ENCODE measurements around the gene NLRP5.
"Not testable (repeated sequence)": the region's sequence is repeated elsewhere in the genome, so short reads cannot be mapped to it uniquely, and the experiment has no call there.

NLRP5 gene

GRCh38 chr19:56099638-56100539, 113.3 kb downstream of the NLRP5 start:
- DNase-seq: no peak

- DNase-seq: no peak
Measured at GRCh38 chr19:56101095-56101494, 114.5 kb downstream of the NLRP5 start.

GRCh38 chr19:56101746-56102535, 115.4 kb downstream of the NLRP5 start:
- no peak for DNase-seq

GRCh38 chr19:56103027-56103614, 116.5 kb downstream of the NLRP5 start:
- no peak for DNase-seq

GRCh38 chr19:56104423-56104822, 117.8 kb downstream of the NLRP5 start:
- no peak for DNase-seq

GRCh38 chr19:56105090-56105701, 118.6 kb downstream of the NLRP5 start:
- DNase-seq: peak; percentile 87

- not testable (repeated sequence) for DNase-seq
Measured at GRCh38 chr19:56105831-56106396, 119.3 kb downstream of the NLRP5 start.

- no peak for DNase-seq
Measured at GRCh38 chr19:56106397-56106849, 119.8 kb downstream of the NLRP5 start.

GRCh38 chr19:56106993-56107392, 120.4 kb downstream of the NLRP5 start:
- no peak for DNase-seq

GRCh38 chr19:56107626-56108351, 121.2 kb downstream of the NLRP5 start:
- no peak for DNase-seq

GRCh38 chr19:56108447-56109195, 122.0 kb downstream of the NLRP5 start:
- no peak for DNase-seq

- DNase-seq: no peak
Measured at GRCh38 chr19:56109226-56109625, 122.7 kb downstream of the NLRP5 start.

GRCh38 chr19:56110515-56111448, 124.2 kb downstream of the NLRP5 start:
- no peak for DNase-seq
